HEK293T (cell line): ENCODE results near the gene PPARGC1A.

ENCODE experiments used
- CTCF ChIA-PET: fragments of 350-600 bp; formaldehyde crosslinking; extraction: SDS; loops from one replicate; lab custom pipeline; 2021; ENCODE audit warnings: antibody characterized with exemption, inconsistent platforms; lab: Yijun Ruan, JAX
- POLR2A ChIA-PET: fragments of 350-600 bp; formaldehyde crosslinking; extraction: SDS; loops from one replicate; lab custom pipeline; 2020; ENCODE audit warnings: antibody characterized with exemption, inconsistent platforms; lab: Yijun Ruan, JAX
- DNase-seq: peaks from one replicate; pipeline ENCODE4 v3.0.0; 2012; ENCODE audit warnings: mixed read lengths; ENCODE audit errors: extremely low spot score
- ARNT ChIP-seq: fragments of 450-650 bp; IDR thresholded peaks from 2 replicates; pipeline ENCODE4 v1.6.1; 2017; ENCODE audit warnings: mild to moderate bottlenecking
- BHLHE40 ChIP-seq: fragments of 450-650 bp; IDR thresholded peaks from 2 replicates; pipeline ENCODE4 v1.6.1; 2016; ENCODE audit warnings: mild to moderate bottlenecking, moderate library complexity, borderline replicate concordance
- CTBP1 ChIP-seq: fragments of 450-650 bp; IDR thresholded peaks from 2 replicates; pipeline ENCODE4 v1.6.1; 2016; ENCODE audit warnings: borderline replicate concordance
- ELF4 ChIP-seq: fragments of 450-650 bp; IDR thresholded peaks from 2 replicates; pipeline ENCODE4 v1.6.1; 2017; ENCODE audit warnings: antibody characterized with exemption
- FOXA1 ChIP-seq: fragments of 450-650 bp; IDR thresholded peaks from 2 replicates; pipeline ENCODE4 v1.6.1; 2016; ENCODE audit warnings: mild to moderate bottlenecking
- FOXK2 ChIP-seq: fragments of 450-650 bp; IDR thresholded peaks from 2 replicates; pipeline ENCODE4 v1.6.1; 2016; ENCODE audit warnings: mild to moderate bottlenecking
- FOXM1 ChIP-seq: fragments of 450-650 bp; IDR thresholded peaks from 2 replicates; pipeline ENCODE4 v1.6.1; 2017; ENCODE audit warnings: mild to moderate bottlenecking, borderline replicate concordance
- HDGF ChIP-seq: fragments of 450-650 bp; IDR thresholded peaks from 2 replicates; pipeline ENCODE4 v1.6.1; 2017; ENCODE audit warnings: antibody characterized with exemption, borderline replicate concordance
- L3MBTL2 ChIP-seq: fragments of 450-650 bp; conservative IDR thresholded peaks from 2 replicates; pipeline ENCODE4 v1.6.1; 2016; ENCODE audit warnings: mild to moderate bottlenecking
- LEF1 ChIP-seq: fragments of 450-650 bp; IDR thresholded peaks from 2 replicates; pipeline ENCODE4 v1.6.1; 2017; ENCODE audit warnings: mild to moderate bottlenecking, borderline replicate concordance
- NFRKB ChIP-seq: fragments of 450-650 bp; IDR thresholded peaks from 2 replicates; pipeline ENCODE4 v1.6.1; 2016; ENCODE audit warnings: mild to moderate bottlenecking, moderate library complexity
- SP1 ChIP-seq: fragments of 450-650 bp; IDR thresholded peaks from 2 replicates; pipeline ENCODE4 v1.6.1; 2017
- SUZ12 ChIP-seq: fragments of 450-650 bp; IDR thresholded peaks from 2 replicates; pipeline ENCODE4 v1.6.1; 2016; ENCODE audit warnings: mild to moderate bottlenecking
- TARDBP ChIP-seq: fragments of 450-650 bp; IDR thresholded peaks from 2 replicates; pipeline ENCODE4 v1.6.1; 2016
- ZNF384 ChIP-seq: fragments of 450-650 bp; IDR thresholded peaks from 2 replicates; pipeline ENCODE4 v1.6.1; 2016
- TF ChIP-seq, protein P1 (sequence below): fragments of 450-650 bp; IDR thresholded peaks from 2 replicates; pipeline ENCODE4 v1.6.1; 2016

Gene PPARGC1A

DNA sequence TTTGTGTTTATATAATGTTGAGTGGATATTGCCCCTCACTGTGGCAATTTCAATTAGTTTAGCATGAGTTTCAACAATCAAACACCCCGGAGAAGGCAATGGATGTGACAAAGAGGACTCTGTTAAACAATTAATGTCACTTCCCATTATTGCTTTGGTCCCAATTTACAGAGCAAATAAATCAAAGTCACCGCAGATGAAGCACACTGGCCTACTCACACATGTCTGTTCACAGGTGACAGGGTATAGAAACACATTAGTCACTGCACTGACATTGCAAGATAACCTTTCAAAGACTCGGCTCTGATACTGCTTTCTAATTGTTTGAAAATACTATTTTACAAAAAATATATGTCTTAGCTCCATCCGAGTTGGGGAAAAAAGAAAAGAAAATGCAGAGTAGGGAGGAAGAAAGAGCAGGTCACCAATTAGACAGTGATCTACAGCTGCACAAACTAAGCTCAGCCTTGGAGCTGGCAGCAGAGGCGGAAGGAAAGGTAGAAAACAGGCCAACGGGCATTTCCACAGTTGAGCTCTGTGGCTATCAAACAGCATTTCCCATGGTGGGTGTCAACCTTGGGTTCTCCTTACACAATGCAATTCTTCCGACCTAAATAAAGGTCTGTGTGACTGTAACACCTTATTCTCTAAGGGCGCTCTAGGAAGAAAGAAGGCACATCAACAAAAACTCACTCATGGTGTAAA lies 53.9 kb downstream of the PPARGC1A start:
- DNase-seq, result no peak
- ChIA-PET CTCF (interaction anchor here (0.8 kb wide), 1 partner anchor 1111 kb away, joined by 3 read pairs; no protein-coding TSS in a partner anchor), POLR2A (no interaction called here)
- no peak for TF ChIP-seq FOXK2
- no peak for TF ChIP-seq TARDBP
- no peak for TF ChIP-seq ZNF384
- TF ChIP-seq L3MBTL2, result no peak
- no peak for TF ChIP-seq ELF4
- TF ChIP-seq CTBP1, result no peak
- no peak for TF ChIP-seq SP1
- TF ChIP-seq FOXA1, result no peak
- TF ChIP-seq NFRKB, result no peak
- TF ChIP-seq LEF1, result no peak
- TF ChIP-seq ARNT, result no peak

DNA sequence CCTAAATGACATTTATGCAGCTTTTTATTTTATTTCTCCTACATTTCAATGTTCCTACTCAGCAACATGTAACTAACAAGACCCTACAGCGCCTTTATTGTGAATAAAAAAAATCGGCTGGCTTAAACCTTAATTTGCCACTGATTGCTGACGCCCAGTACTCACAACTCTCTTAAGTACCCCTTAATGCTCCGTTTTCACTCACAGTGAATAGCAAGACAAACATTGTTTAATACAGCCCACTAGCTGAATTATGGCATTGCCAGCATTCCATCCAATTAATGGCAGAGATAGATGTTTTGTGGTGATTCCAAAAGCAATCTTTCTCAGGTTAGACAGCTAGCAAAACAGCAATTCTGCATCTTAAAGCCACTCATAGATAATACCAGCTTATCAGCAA lies 61.1 kb downstream of the PPARGC1A start:
- TF ChIP-seq ZNF384, result no peak
- ChIA-PET POLR2A (no interaction called here), CTCF (interaction anchor here (0.6 kb wide), 1 partner anchor 131 kb away, joined by 3 read pairs; no protein-coding TSS in a partner anchor)
- no peak for DNase-seq

DNA sequence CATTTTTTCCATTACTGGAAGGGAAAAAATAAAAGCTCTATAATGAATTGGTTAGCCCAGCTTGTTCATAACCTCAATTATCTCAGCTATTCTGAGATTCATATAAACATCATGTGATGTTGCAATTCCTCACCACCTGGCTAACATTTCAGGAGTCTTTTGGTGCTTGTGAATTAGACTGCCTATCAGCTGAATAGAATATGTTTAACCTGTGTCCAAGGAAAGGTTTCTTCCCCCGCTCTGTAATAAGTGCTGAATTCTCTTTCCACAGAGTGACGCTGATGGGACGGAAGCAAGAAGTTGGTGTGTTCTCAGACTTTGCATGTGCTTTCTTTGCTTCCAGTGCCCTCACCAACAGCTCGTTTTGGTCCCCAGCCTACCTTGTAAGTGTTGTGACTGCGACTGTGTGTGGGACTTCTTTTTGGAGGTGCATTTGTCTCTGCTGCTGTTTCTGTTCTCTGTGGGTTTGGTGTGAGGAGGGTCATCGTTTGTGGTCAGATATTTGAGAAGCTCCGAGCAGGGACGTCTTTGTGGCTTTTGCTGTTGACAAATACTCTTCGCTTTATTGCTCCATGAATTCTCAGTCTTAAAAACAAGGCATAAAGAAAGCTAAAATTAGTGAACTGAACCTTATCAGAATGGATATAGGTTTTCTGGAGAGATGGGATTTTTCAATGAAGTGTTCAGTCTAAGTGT lies 61.7 kb downstream of the PPARGC1A start:
- POLR2A ChIA-PET, result interaction anchor here (0.6 kb wide), 1 partner anchor 27 kb away, joined by 3 read pairs; no protein-coding TSS in a partner anchor
- CTCF ChIA-PET, result interaction anchor here (0.6 kb wide), 1 partner anchor 132 kb away, joined by 3 read pairs; no protein-coding TSS in a partner anchor
- TF ChIP-seq, protein P1, sequence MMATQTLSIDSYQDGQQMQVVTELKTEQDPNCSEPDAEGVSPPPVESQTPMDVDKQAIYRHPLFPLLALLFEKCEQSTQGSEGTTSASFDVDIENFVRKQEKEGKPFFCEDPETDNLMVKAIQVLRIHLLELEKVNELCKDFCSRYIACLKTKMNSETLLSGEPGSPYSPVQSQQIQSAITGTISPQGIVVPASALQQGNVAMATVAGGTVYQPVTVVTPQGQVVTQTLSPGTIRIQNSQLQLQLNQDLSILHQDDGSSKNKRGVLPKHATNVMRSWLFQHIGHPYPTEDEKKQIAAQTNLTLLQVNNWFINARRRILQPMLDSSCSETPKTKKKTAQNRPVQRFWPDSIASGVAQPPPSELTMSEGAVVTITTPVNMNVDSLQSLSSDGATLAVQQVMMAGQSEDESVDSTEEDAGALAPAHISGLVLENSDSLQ, result no peak
- TF ChIP-seq HDGF (no peak), BHLHE40 (no peak), SUZ12 (no peak), ELF4 (no peak), ARNT (no peak), FOXM1 (no peak), ZNF384 (no peak), L3MBTL2 (no peak), FOXA1 (no peak), LEF1 (no peak), FOXK2 (no peak), SP1 (no peak), NFRKB (no peak), TARDBP (no peak), CTBP1 (no peak)

DNA sequence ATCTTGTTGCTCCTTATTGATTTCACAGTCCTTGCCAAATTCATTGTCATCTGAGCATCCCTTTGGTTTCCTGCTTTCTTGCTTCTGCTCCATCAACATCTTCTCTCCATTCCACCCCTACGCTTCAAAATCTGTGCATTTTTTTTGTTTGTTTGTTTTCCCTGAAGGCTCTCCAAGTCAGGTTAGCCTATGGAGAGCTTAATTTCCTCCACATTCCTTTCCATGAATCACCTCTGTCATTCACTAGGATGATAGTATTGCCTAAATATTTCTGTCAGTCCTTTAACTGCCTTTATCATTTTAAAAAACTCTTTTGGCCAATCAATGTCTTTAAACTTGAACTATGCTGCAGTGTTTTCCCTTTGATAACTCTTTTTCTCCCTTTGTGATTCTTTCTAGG lies 67.7 kb downstream of the PPARGC1A start:
- no peak for DNase-seq
- CTCF ChIA-PET, result no interaction called here
- no peak for TF ChIP-seq FOXM1
- TF ChIP-seq ARNT, result no peak
- POLR2A ChIA-PET, result no interaction called here

More for the DNA sequence above, 61.7 kb downstream of the PPARGC1A start:
- DNase-seq, result no peak

DNA sequence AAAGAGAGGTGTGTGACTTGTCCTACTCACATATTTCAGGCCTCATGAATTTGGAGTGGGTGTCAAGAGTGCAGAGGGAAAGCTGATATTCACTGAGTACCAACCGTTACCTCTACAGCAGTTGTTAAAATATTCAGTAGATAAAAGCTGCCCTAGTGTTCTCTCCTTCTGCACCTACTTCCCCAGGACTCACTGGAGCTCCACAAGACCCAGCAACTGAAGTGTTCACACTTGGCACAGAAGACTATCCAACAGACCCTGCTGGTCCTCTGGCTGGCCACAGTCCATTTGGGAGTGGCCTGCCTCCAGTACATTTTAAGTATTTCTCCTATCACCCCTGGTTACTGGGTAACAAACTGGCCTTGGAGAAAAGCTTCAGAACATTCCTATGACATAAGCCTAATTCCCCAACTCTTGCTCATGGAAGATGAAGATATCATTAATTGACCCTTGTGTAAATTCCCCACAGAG lies 70.8 kb downstream of the PPARGC1A start:
- DNase-seq, result no peak
- ChIA-PET POLR2A (no interaction called here), CTCF (no interaction called here)
- no peak for TF ChIP-seq TARDBP
- TF ChIP-seq, protein P1, result no peak
- no peak for TF ChIP-seq LEF1
- no peak for TF ChIP-seq FOXM1
- TF ChIP-seq NFRKB, result no peak
- TF ChIP-seq FOXA1, result no peak
- TF ChIP-seq HDGF, result no peak
- no peak for TF ChIP-seq SUZ12
- no peak for TF ChIP-seq ZNF384
- no peak for TF ChIP-seq SP1
- no peak for TF ChIP-seq BHLHE40
- TF ChIP-seq FOXK2, result no peak
- no peak for TF ChIP-seq L3MBTL2
- no peak for TF ChIP-seq ELF4

DNA sequence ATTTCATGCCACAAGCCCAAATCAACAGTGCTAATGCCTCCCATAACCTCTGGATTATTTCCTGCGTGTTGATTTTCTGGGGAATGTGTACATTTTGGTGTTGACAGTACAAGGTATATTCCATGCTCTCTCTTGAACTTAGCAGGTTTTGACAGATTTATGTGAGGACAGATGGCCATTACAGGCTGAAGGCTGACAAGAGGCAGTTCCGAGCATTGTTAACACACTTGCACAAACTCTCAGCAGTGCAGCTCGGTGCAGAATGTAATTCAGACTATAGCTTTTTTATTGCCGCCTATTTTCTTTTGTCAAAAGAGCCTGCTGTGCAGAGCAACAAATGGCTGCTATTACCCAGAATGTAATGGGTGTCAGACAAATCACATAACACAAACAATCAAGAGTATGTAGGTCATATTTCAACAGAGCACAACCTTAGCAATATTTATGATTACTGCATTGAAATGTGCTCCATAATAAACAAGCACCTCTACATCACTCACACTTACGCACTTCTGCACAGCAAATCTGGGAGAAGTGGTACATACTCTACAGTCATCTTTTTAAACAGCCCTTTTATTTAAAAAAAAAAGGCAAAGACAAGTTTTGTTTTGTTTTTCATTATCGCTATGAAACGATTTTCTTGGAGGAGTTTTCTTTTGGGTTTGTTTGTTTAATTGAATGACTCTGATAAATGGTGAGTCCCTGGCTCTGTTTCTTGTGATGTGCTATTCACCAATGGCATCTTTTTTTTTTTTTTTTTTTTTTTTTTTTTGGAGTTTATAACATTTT lies 71.6 kb downstream of the PPARGC1A start:
- CTCF ChIA-PET, result no interaction called here
- POLR2A ChIA-PET, result no interaction called here
- TF ChIP-seq LEF1 (peak; percentile 36; the same call in 1 of the 2 replicates), ZNF384 (no peak), L3MBTL2 (no peak), ELF4 (no peak), FOXM1 (no peak), NFRKB (no peak), SP1 (no peak), SUZ12 (no peak), BHLHE40 (no peak), HDGF (no peak), FOXK2 (no peak), ARNT (no peak), TARDBP (no peak), FOXA1 (no peak), CTBP1 (peak; percentile 34; the same call in 1 of the 2 replicates)
- TF ChIP-seq, protein P1, result peak; percentile 79
- peak; percentile 39 for DNase-seq
